ENCODE results near the gene RAPGEF2.

Gene RAPGEF2

GRCh38 chr4:159353422-159354116 is 250.7 kb downstream of the RAPGEF2 start:
- no peaks in the 10 kb centered on the region for H3K27me3 ChIP-seq (ENCODE audit: control insufficient read depth in 1 of 2, insufficient read depth in 1 of 2, low read length in 2 of 2)
- peak overlapping the region in 1 of 2 experiments; percentile 23 for H3K23ac ChIP-seq (ENCODE audit: low read length in 2 of 2)

DNA sequence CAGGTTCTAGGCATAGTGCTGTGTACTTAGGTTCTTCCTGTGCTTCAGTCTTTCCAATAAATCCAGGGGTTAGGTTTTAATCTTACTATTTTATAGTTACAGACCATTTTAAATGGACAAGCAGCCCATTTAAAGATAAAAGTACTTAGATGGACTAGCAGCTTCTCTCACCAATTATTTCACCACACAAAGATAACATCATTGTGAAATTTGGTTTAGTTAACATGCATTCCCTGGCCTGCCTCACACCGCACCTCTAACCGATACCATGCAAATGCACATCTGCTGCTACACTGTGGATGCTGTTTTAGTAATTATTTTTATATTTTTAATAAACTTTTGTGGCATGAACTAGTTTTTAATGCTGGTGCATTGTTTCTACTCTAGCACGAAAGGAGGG is 252.6 kb downstream of the RAPGEF2 start:
- Histone ChIP-seq H3K18ac (ENCODE audit: low read depth in 1 of 2, low read length in 2 of 2) (no peak overlapping the region), H3K4me2 (ENCODE audit: low read length, poor library complexity, severe bottlenecking) (no peak overlapping the region), H3K14ac (ENCODE audit: low read length in 2 of 2) (no peak overlapping the region), H3K9me3 (ENCODE audit: control insufficient read depth, low read length) (no peaks in the 10 kb centered on the region), H2BK5ac (ENCODE audit: low read depth, low read length, poor library complexity, severe bottlenecking) (no peak overlapping the region), H3K4ac (ENCODE audit: low read depth in 1 of 2, low read length in 2 of 2) (no peak overlapping the region), H3K79me1 (replicated peaks; ENCODE audit: low read length, poor library complexity, severe bottlenecking) (peaks cover 2% of the 10 kb centered on the region), H2BK12ac (ENCODE audit: low read length in 2 of 2) (no peak overlapping the region), H2AFZ (ENCODE audit: low read depth, low read length) (no peak overlapping the region), H3K9ac (ENCODE audit: low read length) (no peak overlapping the region), H2BK15ac (ENCODE audit: low read depth, poor library complexity, severe bottlenecking) (no peak overlapping the region), H3K23ac (ENCODE audit: low read length in 2 of 2) (no peak overlapping the region), H2AK5ac (ENCODE audit: low read length, severe bottlenecking) (no peak overlapping the region), H3K4me3 (ENCODE audit: insufficient read depth in 1 of 2, low read depth in 1 of 2, low read length in 2 of 2) (no peak overlapping the region), H3K27ac (ENCODE audit: low read length, poor library complexity, severe bottlenecking) (no peak overlapping the region), H3K4me1 (ENCODE audit: control insufficient read depth, insufficient read depth, low read depth, low read length) (peaks cover 4% of the 10 kb centered on the region), H3K27me3 (ENCODE audit: control insufficient read depth in 1 of 2, insufficient read depth in 1 of 2, low read length in 2 of 2) (no peaks in the 10 kb centered on the region), H4K8ac (ENCODE audit: low read length) (no peak overlapping the region), H3K36me3 (ENCODE audit: control insufficient read depth in 1 of 2, insufficient read depth in 2 of 2, low read depth in 1 of 2, low read length in 2 of 2) (peaks cover 20 to 66% of the 10 kb centered on the region in 2 experiments), H4K91ac (ENCODE audit: low read length) (no peak overlapping the region), H2BK120ac (ENCODE audit: low read depth, low read length) (no peak overlapping the region)
- 100% methylated on average over 1 of the region's 3 CpGs for WGBS
- no peak for DNase-seq

More at GRCh38 chr4:159353422-159354116, 250.7 kb downstream of the RAPGEF2 start:
- Histone ChIP-seq H2BK5ac (ENCODE audit: low read depth, low read length, poor library complexity, severe bottlenecking) (no peak overlapping the region), H3K4me1 (ENCODE audit: control insufficient read depth, insufficient read depth, low read depth, low read length) (peaks cover 2% of the 10 kb centered on the region), H3K4me2 (ENCODE audit: low read length, poor library complexity, severe bottlenecking) (no peak overlapping the region), H3K9ac (ENCODE audit: low read length) (no peak overlapping the region), H3K9me3 (ENCODE audit: control insufficient read depth, low read length) (no peaks in the 10 kb centered on the region), H2AK5ac (ENCODE audit: low read length, severe bottlenecking) (no peak overlapping the region), H2BK120ac (ENCODE audit: low read depth, low read length) (no peak overlapping the region), H3K27ac (ENCODE audit: low read length, poor library complexity, severe bottlenecking) (no peak overlapping the region), H3K4me3 (ENCODE audit: insufficient read depth in 1 of 2, low read depth in 1 of 2, low read length in 2 of 2) (no peak overlapping the region), H3K4ac (ENCODE audit: low read depth in 1 of 2, low read length in 2 of 2) (no peak overlapping the region), H3K36me3 (ENCODE audit: control insufficient read depth in 1 of 2, insufficient read depth in 2 of 2, low read depth in 1 of 2, low read length in 2 of 2) (peaks cover 16 to 68% of the 10 kb centered on the region in 2 experiments), H2AFZ (ENCODE audit: low read depth, low read length) (no peak overlapping the region), H4K91ac (ENCODE audit: low read length) (no peak overlapping the region), H3K79me1 (replicated peaks; ENCODE audit: low read length, poor library complexity, severe bottlenecking) (peaks cover 2% of the 10 kb centered on the region), H2BK15ac (ENCODE audit: low read depth, poor library complexity, severe bottlenecking) (no peak overlapping the region), H4K8ac (ENCODE audit: low read length) (no peak overlapping the region), H3K14ac (ENCODE audit: low read length in 2 of 2) (no peak overlapping the region), H2BK12ac (ENCODE audit: low read length in 2 of 2) (no peak overlapping the region), H3K18ac (ENCODE audit: low read depth in 1 of 2, low read length in 2 of 2) (no peak overlapping the region)
- DNase-seq = no peak
- WGBS = 97% methylated on average over 15 of the region's 15 CpGs

DNA sequence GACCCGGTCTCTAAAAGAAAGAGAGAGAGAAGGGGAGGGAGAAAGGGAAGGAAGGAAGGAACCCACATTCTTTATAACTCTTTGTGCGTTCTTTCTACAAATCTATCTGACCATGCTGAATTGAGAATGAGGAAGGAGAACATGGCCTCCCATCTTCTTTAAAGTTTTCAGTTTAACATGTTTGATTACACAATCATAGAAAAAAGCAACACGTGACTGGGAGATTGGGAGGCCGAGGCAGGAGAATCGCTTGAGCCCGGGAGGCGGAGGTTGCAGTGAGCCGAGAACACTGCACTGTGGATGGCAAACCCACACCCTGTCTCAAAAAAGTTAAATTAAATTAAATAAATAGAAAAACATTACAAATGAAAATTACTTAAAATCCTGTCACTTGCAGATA is 254.5 kb downstream of the RAPGEF2 start:
- H3K23ac ChIP-seq (ENCODE audit: low read length in 2 of 2) = no peak overlapping the region
- H3K36me3 ChIP-seq (ENCODE audit: control insufficient read depth in 1 of 2, insufficient read depth in 2 of 2, low read depth in 1 of 2, low read length in 2 of 2) = peaks cover 20 to 49% of the 10 kb centered on the region in 2 experiments
- no peak overlapping the region for H2AK5ac ChIP-seq (ENCODE audit: low read length, severe bottlenecking)
- no peak overlapping the region for H4K8ac ChIP-seq (ENCODE audit: low read length)
- no peak overlapping the region for H2BK15ac ChIP-seq (ENCODE audit: low read depth, poor library complexity, severe bottlenecking)
- H3K27ac ChIP-seq (ENCODE audit: low read length, poor library complexity, severe bottlenecking) = no peak overlapping the region
- H3K4ac ChIP-seq (ENCODE audit: low read depth in 1 of 2, low read length in 2 of 2) = no peak overlapping the region
- no peak overlapping the region for H3K4me2 ChIP-seq (ENCODE audit: low read length, poor library complexity, severe bottlenecking)
- no peak overlapping the region for H4K91ac ChIP-seq (ENCODE audit: low read length)
- H2AFZ ChIP-seq (ENCODE audit: low read depth, low read length) = no peak overlapping the region
- no peaks in the 10 kb centered on the region for H3K9me3 ChIP-seq (ENCODE audit: control insufficient read depth, low read length)
- no peak overlapping the region for H3K14ac ChIP-seq (ENCODE audit: low read length in 2 of 2)
- no peak overlapping the region for H3K18ac ChIP-seq (ENCODE audit: low read depth in 1 of 2, low read length in 2 of 2)
- H3K27me3 ChIP-seq (ENCODE audit: control insufficient read depth in 1 of 2, insufficient read depth in 1 of 2, low read length in 2 of 2) = no peaks in the 10 kb centered on the region
- peaks cover 2% of the 10 kb centered on the region for H3K79me1 ChIP-seq (replicated peaks; ENCODE audit: low read length, poor library complexity, severe bottlenecking)
- WGBS = 95% methylated on average over 6 of the region's 8 CpGs
- H3K4me3 ChIP-seq (ENCODE audit: insufficient read depth in 1 of 2, low read depth in 1 of 2, low read length in 2 of 2) = no peak overlapping the region
- H2BK5ac ChIP-seq (ENCODE audit: low read depth, low read length, poor library complexity, severe bottlenecking) = no peak overlapping the region
- no peak for DNase-seq
- H2BK12ac ChIP-seq (ENCODE audit: low read length in 2 of 2) = no peak overlapping the region
- no peak overlapping the region for H2BK120ac ChIP-seq (ENCODE audit: low read depth, low read length)
- peak overlapping the region; percentile 77 for H3K9ac ChIP-seq (ENCODE audit: low read length)
- H3K4me1 ChIP-seq (ENCODE audit: control insufficient read depth, insufficient read depth, low read depth, low read length) = peaks cover 4% of the 10 kb centered on the region

DNA sequence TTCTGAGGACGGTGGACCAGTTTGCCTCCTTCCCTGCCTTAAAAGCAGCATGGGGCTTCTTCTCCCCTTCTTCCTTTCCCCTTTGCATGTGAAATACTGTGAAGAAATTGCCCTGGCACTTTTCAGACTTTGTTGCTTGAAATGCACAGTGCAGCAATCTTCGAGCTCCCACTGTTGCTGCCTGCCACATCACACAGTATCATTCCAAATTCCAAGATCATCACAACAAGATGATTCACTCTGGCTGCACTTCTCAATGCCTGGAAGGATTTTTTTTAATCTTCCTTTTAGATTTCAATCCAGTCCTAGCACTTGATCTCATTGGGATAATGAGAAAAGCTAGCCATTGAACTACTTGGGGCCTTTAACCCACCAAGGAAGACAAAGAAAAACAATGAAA is 255.3 kb downstream of the RAPGEF2 start:
- Histone ChIP-seq H3K4me1 (ENCODE audit: control insufficient read depth, insufficient read depth, low read depth, low read length) (peaks cover 4% of the 10 kb centered on the region), H3K27me3 (ENCODE audit: control insufficient read depth in 1 of 2, insufficient read depth in 1 of 2, low read length in 2 of 2) (no peaks in the 10 kb centered on the region), H3K4ac (ENCODE audit: low read depth in 1 of 2, low read length in 2 of 2) (no peak overlapping the region), H3K18ac (ENCODE audit: low read depth in 1 of 2, low read length in 2 of 2) (peak overlapping the region; percentile 37 to 81), H3K36me3 (ENCODE audit: control insufficient read depth in 1 of 2, insufficient read depth in 2 of 2, low read depth in 1 of 2, low read length in 2 of 2) (peaks cover 17 to 42% of the 10 kb centered on the region in 2 experiments), H3K9me3 (ENCODE audit: control insufficient read depth, low read length) (no peaks in the 10 kb centered on the region), H2BK12ac (ENCODE audit: low read length in 2 of 2) (peak overlapping the region in 1 of 2 experiments; percentile 80), H2AK5ac (ENCODE audit: low read length, severe bottlenecking) (peak overlapping the region; percentile 23), H3K79me1 (replicated peaks; ENCODE audit: low read length, poor library complexity, severe bottlenecking) (peaks cover 2% of the 10 kb centered on the region), H3K4me3 (ENCODE audit: insufficient read depth in 1 of 2, low read depth in 1 of 2, low read length in 2 of 2) (peak overlapping the region in 1 of 2 experiments; percentile 34), H3K23ac (ENCODE audit: low read length in 2 of 2) (peak overlapping the region in 1 of 2 experiments; percentile 56), H4K8ac (ENCODE audit: low read length) (no peak overlapping the region), H3K14ac (ENCODE audit: low read length in 2 of 2) (no peak overlapping the region), H3K4me2 (ENCODE audit: low read length, poor library complexity, severe bottlenecking) (no peak overlapping the region), H2BK5ac (ENCODE audit: low read depth, low read length, poor library complexity, severe bottlenecking) (no peak overlapping the region), H2AFZ (ENCODE audit: low read depth, low read length) (no peak overlapping the region), H3K9ac (ENCODE audit: low read length) (peak overlapping the region; percentile 77), H4K91ac (ENCODE audit: low read length) (no peak overlapping the region), H2BK15ac (ENCODE audit: low read depth, poor library complexity, severe bottlenecking) (no peak overlapping the region), H3K27ac (ENCODE audit: low read length, poor library complexity, severe bottlenecking) (peak overlapping the region; percentile 85), H2BK120ac (ENCODE audit: low read depth, low read length) (no peak overlapping the region)
- peak; percentile 80 for DNase-seq
- 31% methylated on average over 2 of the region's 2 CpGs for WGBS

All from mesenchymal stem cell (in vitro differentiated cells and primary cell).